A673 (cell line): ENCODE results near the gene IL6.

Experiments
- EZH2 ChIP-seq: fragments of 200-600 bp; sonication (generic); IDR thresholded peaks from 2 replicates; pipeline ENCODE4 v1.6.1; 2017; ENCODE audit warnings: borderline replicate concordance, low read depth, mild to moderate bottlenecking, mixed read lengths, antibody characterized with exemption, low read length; ENCODE audit not compliant: poor library complexity, severe bottlenecking
- TF ChIP-seq, protein P1 (sequence below): fragments of 300-800, 200-600 bp; sonication (generic); conservative IDR thresholded peaks from 2 replicates; pipeline ENCODE4 v1.5.1; 2017; ENCODE audit warnings: low read depth, mild to moderate bottlenecking, antibody characterized with exemption, low read length, moderate library complexity, mixed read lengths

DNA sequence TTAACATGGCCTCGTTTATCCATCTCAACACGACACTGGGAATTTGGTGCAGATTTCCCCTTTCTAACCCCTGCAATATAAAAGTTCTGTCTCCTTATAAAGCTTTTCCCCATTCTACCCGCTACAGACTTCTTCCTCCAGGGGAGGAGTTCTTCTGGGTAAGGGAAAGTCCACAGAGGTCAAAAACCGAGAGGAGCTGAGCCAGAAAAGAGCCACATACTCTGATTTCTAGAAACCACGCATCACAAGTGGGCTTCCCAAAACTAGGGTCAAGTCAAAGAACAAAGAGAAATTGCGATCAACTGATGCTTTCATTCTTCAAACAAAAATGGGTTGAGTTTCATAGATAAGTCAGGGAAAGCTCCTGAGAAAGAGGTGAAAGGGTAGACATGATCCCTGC lies 6.8 kb downstream of the IL6 start:
- TF ChIP-seq, protein P1, sequence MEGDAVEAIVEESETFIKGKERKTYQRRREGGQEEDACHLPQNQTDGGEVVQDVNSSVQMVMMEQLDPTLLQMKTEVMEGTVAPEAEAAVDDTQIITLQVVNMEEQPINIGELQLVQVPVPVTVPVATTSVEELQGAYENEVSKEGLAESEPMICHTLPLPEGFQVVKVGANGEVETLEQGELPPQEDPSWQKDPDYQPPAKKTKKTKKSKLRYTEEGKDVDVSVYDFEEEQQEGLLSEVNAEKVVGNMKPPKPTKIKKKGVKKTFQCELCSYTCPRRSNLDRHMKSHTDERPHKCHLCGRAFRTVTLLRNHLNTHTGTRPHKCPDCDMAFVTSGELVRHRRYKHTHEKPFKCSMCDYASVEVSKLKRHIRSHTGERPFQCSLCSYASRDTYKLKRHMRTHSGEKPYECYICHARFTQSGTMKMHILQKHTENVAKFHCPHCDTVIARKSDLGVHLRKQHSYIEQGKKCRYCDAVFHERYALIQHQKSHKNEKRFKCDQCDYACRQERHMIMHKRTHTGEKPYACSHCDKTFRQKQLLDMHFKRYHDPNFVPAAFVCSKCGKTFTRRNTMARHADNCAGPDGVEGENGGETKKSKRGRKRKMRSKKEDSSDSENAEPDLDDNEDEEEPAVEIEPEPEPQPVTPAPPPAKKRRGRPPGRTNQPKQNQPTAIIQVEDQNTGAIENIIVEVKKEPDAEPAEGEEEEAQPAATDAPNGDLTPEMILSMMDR = no peak
- no peak for TF ChIP-seq EZH2
